Stomach (tissue), 4 donors: Measurements from ENCODE around the gene COL4A2.

Experiments used
- EP300 ChIP-seq: sonication (generic); formaldehyde crosslinking; IDR thresholded peaks from one replicate; pipeline ENCODE4 v1.6.1; 2017; ENCODE audit warnings: antibody characterized with exemption
- POLR2A ChIP-seq, 4 donors: fragments of 450-650 bp; IDR thresholded peaks; one replicate each; pipeline ENCODE4 v1.6.1; 2016; ENCODE audit warnings: antibody characterized with exemption in 4 of 4, control low read depth in 2 of 4, mild to moderate bottlenecking in 1 of 4, moderate library complexity in 1 of 4
- POLR2AphosphoS5 ChIP-seq, 3 donors: sonication (generic); formaldehyde crosslinking; IDR thresholded peaks; one replicate each; pipeline ENCODE4 v1.6.1; 2016; ENCODE audit warnings: antibody characterized with exemption in 3 of 3
- TF ChIP-seq, protein P1 (sequence below), 7 experiments: fragments of 450-650 bp in 4 of 7; fragments of 200-600 bp in 3 of 7; sonication (generic) in 3 of 7; IDR thresholded peaks; one replicate each; pipeline ENCODE4 v1.5.1; 2016 to 2019; ENCODE audit warnings: antibody characterized with exemption in 7 of 7, control low read depth in 2 of 7, mild to moderate bottlenecking in 1 of 7

DNA sequence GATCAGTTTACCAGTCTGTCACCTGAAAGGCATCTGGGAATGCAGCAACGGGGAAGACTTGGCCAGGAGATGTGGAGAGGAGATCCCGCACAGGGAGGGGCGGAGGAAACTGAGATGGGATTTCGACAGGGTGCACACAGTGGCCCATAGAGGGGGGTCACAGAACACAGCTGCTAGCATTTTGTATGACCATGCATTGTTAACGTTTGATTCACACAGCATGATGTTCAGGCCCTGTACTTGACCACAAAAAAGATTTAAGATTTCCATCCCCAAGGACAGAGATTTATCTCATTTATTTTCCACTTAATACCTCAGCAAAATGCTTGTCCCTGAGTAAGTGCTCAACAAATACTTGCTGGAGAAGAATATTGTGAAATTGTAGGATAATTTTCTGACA, 191.2 kb downstream of the COL4A2 start:
- TF ChIP-seq, protein P1, sequence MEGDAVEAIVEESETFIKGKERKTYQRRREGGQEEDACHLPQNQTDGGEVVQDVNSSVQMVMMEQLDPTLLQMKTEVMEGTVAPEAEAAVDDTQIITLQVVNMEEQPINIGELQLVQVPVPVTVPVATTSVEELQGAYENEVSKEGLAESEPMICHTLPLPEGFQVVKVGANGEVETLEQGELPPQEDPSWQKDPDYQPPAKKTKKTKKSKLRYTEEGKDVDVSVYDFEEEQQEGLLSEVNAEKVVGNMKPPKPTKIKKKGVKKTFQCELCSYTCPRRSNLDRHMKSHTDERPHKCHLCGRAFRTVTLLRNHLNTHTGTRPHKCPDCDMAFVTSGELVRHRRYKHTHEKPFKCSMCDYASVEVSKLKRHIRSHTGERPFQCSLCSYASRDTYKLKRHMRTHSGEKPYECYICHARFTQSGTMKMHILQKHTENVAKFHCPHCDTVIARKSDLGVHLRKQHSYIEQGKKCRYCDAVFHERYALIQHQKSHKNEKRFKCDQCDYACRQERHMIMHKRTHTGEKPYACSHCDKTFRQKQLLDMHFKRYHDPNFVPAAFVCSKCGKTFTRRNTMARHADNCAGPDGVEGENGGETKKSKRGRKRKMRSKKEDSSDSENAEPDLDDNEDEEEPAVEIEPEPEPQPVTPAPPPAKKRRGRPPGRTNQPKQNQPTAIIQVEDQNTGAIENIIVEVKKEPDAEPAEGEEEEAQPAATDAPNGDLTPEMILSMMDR (IDR thresholded peaks at IDR 0.05): no peak
- TF ChIP-seq POLR2AphosphoS5 (IDR thresholded peaks at IDR 0.05): no peak
- no peak for TF ChIP-seq POLR2A (IDR thresholded peaks at IDR 0.05)
- TF ChIP-seq EP300: no peak
